GM12864 (cell line): Measurements from ENCODE around the gene BCL2L12.

Experiments used
- DNase-seq: peaks from one replicate; pipeline ENCODE4 v3.0.0-alpha.2; 2011; ENCODE audit warnings: low read depth
- H3K4me3 ChIP-seq: 2 replicates; pipeline ENCODE4 v1.5.1; 2011; ENCODE audit warnings: mild to moderate bottlenecking, low read depth, low read length, control low read depth
- TF ChIP-seq, protein P1 (sequence below): IDR thresholded peaks from 2 replicates; pipeline ENCODE4 v1.5.1; 2011; ENCODE audit warnings: low read depth, mild to moderate bottlenecking, moderate library complexity, low read length, control low read depth, inconsistent platforms; ENCODE audit errors: missing control alignments

Gene BCL2L12

GRCh38 chr19:49665036-49665350, 740 bp upstream of the BCL2L12 start:
- TF ChIP-seq, protein P1, sequence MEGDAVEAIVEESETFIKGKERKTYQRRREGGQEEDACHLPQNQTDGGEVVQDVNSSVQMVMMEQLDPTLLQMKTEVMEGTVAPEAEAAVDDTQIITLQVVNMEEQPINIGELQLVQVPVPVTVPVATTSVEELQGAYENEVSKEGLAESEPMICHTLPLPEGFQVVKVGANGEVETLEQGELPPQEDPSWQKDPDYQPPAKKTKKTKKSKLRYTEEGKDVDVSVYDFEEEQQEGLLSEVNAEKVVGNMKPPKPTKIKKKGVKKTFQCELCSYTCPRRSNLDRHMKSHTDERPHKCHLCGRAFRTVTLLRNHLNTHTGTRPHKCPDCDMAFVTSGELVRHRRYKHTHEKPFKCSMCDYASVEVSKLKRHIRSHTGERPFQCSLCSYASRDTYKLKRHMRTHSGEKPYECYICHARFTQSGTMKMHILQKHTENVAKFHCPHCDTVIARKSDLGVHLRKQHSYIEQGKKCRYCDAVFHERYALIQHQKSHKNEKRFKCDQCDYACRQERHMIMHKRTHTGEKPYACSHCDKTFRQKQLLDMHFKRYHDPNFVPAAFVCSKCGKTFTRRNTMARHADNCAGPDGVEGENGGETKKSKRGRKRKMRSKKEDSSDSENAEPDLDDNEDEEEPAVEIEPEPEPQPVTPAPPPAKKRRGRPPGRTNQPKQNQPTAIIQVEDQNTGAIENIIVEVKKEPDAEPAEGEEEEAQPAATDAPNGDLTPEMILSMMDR = no peak
- peak overlapping the region; percentile 94 for H3K4me3 ChIP-seq
- DNase-seq = no peak

GRCh38 chr19:49666120-49666444, 349 bp downstream of the BCL2L12 start:
- peak overlapping the region; percentile 94 for H3K4me3 ChIP-seq
- DNase-seq = no peak
- TF ChIP-seq, protein P1 = no peak

GRCh38 chr19:49667473-49667872, 1.7 kb downstream of the BCL2L12 start:
- no peak overlapping the region for H3K4me3 ChIP-seq

DNA sequence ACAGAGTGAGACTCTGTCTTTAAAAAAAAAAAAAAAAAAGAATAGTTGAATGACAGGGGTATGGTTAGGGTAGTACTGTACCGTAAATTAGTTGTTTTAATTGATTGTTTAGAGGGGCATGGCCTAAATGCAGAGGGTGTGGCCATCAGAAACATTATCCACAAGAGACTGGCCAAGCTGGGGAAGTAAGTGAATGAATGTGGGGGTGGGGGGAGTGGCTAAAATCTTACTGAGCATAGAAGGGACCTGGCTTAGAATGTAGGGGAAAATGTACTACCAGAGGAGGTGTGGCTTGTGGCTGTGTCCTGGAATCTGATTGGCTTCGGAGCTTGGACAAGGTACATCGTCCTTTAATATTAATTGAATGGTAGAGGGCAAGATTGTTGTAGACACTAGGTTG, 3.8 kb downstream of the BCL2L12 start:
- TF ChIP-seq, protein P1 = no peak
- H3K4me3 ChIP-seq = no peak overlapping the region
- no peak for DNase-seq

More at GRCh38 chr19:49667473-49667872, 1.7 kb downstream of the BCL2L12 start:
- DNase-seq = no peak
- TF ChIP-seq, protein P1 = no peak

DNA sequence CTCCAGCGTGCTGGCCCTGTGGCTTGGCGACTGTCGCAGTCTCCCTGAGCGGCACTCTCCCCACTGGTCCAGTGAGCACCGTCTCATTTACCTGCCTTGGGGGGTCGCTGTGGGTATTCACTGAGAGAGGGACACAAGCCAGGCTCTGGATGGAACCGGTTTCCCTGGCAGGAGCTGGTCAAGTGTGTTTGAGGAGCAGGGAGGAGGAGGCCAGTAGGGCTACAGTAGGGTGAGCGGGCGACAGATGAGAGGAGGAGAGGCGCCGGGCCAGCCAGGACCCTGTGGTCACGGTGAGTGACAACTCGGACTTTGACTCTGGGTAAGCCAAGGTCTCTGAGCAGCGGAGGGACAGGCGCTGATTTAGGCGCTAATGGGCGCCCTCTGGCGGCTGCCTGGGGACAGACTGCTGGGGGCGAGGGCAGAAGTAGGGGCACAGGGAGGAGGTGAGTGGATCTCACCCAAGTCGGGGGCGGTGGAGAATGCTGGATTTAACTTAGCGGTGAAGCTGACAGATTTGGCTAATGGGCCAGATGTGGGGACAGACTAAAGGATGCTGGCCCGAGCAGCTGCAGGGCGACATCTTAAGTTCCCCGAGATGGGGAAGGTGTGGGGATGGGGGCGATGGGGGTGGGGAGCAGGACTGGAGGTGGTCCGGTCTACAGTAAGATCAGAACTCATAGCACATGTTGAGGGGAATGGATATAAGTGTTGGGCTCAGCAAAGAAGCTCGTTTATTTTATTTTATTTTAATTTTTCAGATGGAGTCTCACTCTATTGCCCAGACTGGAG, 6.6 kb downstream of the BCL2L12 start:
- DNase-seq = no peak
- TF ChIP-seq, protein P1 = peak; percentile 97
- H3K4me3 ChIP-seq = peak overlapping the region; percentile 16; the same call in 1 of the 2 replicates

- peak; percentile 89 for DNase-seq
Observed at GRCh38 chr19:49676136-49676783, 10.5 kb downstream of the BCL2L12 start.

More at GRCh38 chr19:49676136-49676783, 10.5 kb downstream of the BCL2L12 start:
- H3K4me3 ChIP-seq = peak overlapping the region; percentile 90
- TF ChIP-seq, protein P1 = no peak
